OCI-LY1 (cell line): ENCODE measurements around the gene CD276.

Source experiments
- H2AFZ ChIP-seq: fragments of 200-600 bp; sonication (generic), shearing (Covaris generic); 2 replicates; pipeline ENCODE4 v1.6.0; 2014; ENCODE audit warnings: antibody characterized with exemption, mild to moderate bottlenecking, low read length
- H3F3A ChIP-seq: fragments of 200-600 bp; sonication (generic), shearing (Covaris generic); 2 replicates; pipeline ENCODE4 v1.6.0; 2014; ENCODE audit warnings: mild to moderate bottlenecking, antibody characterized with exemption, low read length, moderate library complexity; ENCODE audit not compliant: insufficient read depth
- H3K27ac ChIP-seq: fragments of 200-600 bp; sonication (generic); 2 replicates; pipeline ENCODE4 v1.5.1; 2014; ENCODE audit warnings: low read length, mixed run types, mild to moderate bottlenecking, low read depth; ENCODE audit not compliant: poor library complexity, severe bottlenecking
- H3K27me3 ChIP-seq: fragments of 200-600 bp; sonication (generic); 2 replicates; pipeline ENCODE4 v1.6.0; 2014; ENCODE audit warnings: antibody characterized with exemption, mild to moderate bottlenecking, low read length, moderate library complexity; ENCODE audit not compliant: insufficient read depth
- H3K36me3 ChIP-seq: fragments of 200-600 bp; sonication (generic); 2 replicates; pipeline ENCODE4 v1.6.1; 2014; ENCODE audit warnings: mild to moderate bottlenecking, antibody characterized with exemption, low read length, moderate library complexity, mixed read lengths; ENCODE audit not compliant: insufficient read depth
- H3K4me1 ChIP-seq: fragments of 200-600 bp; sonication (generic); 2 replicates; pipeline ENCODE4 v1.5.1; 2014; ENCODE audit warnings: mild to moderate bottlenecking, low read length, moderate library complexity; ENCODE audit not compliant: insufficient read depth, severe bottlenecking
- H3K4me2 ChIP-seq: fragments of 200-600 bp; sonication (generic), shearing (Covaris generic); 2 replicates; pipeline ENCODE4 v1.6.1; 2014; ENCODE audit warnings: low read length
- H3K4me3 ChIP-seq: fragments of 200-600 bp; sonication (generic); 2 replicates; pipeline ENCODE4 v1.5.1; 2014; ENCODE audit warnings: low read length, low read depth, mild to moderate bottlenecking, mixed read lengths; ENCODE audit not compliant: poor library complexity, severe bottlenecking
- H3K79me2 ChIP-seq: fragments of 200-600 bp; shearing (Covaris generic); 2 replicates; pipeline ENCODE4 v1.6.1; 2016; ENCODE audit warnings: mixed run types, low read length, mixed read lengths; ENCODE audit not compliant: insufficient read depth
- H3K9ac ChIP-seq: fragments of 200-600 bp; sonication (generic), shearing (Covaris generic); 2 replicates; pipeline ENCODE4 v1.6.1; 2014; ENCODE audit warnings: mild to moderate bottlenecking, low read length, mixed read lengths
- H3K9me2 ChIP-seq: fragments of 200-600 bp; sonication (generic), shearing (Covaris generic); 2 replicates; pipeline ENCODE4 v1.6.1; 2014; ENCODE audit warnings: low read depth, mild to moderate bottlenecking, low read length, mixed read lengths
- H3K9me3 ChIP-seq: fragments of 200-600 bp; shearing (Covaris generic); 2 replicates; pipeline ENCODE4 v1.6.1; 2014; ENCODE audit warnings: low read length, mixed read lengths
- H4K20me1 ChIP-seq: fragments of 200-600 bp; sonication (generic), shearing (Covaris generic); 2 replicates; pipeline ENCODE4 v1.6.0; 2016; ENCODE audit warnings: mild to moderate bottlenecking, low read length; ENCODE audit not compliant: insufficient read depth
- EZH2 ChIP-seq: fragments of 200-600 bp; sonication (generic), shearing (Covaris generic); IDR thresholded peaks from 2 replicates; pipeline ENCODE4 v1.8.0; 2017; ENCODE audit warnings: borderline replicate concordance, mixed run types, mild to moderate bottlenecking, antibody characterized with exemption, low read length, moderate library complexity, mixed read lengths
- TF ChIP-seq, protein P1 (sequence below): fragments of 200-600 bp; sonication (generic), shearing (Covaris generic); IDR thresholded peaks from 2 replicates; pipeline ENCODE4 v1.5.1; 2017; ENCODE audit warnings: mild to moderate bottlenecking, antibody characterized with exemption, low read length, moderate library complexity, mixed read lengths

The CD276 gene

DNA sequence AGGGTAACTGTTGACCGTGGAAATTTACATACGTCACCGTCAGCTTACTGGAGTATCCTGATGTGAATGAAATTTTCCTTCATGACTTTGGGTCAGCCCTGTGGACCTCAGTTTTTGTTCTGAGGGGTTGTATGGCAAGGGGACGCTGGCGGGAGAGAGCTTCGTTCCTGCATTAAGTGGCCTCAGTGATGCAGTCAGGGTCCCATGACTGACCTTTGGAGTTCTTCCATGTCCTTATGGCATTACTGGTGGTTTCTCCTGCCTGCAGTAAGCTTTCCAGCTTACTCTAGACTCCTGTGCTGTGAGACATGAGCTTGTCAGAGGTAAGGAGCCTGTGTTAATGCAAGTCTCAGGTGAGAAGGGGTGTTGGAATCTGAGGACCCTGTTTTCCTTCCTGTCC is 1.8 kb downstream of the CD276 start:
- no peaks in the 10 kb centered on the region for H3K9me3 ChIP-seq
- no peaks in the 10 kb centered on the region for H3K4me1 ChIP-seq
- H4K20me1 ChIP-seq, result no peaks in the 10 kb centered on the region
- H3K9me2 ChIP-seq, result no peaks in the 10 kb centered on the region
- H3K27ac ChIP-seq, result no peak overlapping the region
- H3K79me2 ChIP-seq, result no peaks in the 10 kb centered on the region
- H3K36me3 ChIP-seq, result no peaks in the 10 kb centered on the region
- 0 out of 2 replicates have a peak, but pooled peaks cover 6% of the 10 kb centered on the region for H3K27me3 ChIP-seq
- TF ChIP-seq, protein P1, sequence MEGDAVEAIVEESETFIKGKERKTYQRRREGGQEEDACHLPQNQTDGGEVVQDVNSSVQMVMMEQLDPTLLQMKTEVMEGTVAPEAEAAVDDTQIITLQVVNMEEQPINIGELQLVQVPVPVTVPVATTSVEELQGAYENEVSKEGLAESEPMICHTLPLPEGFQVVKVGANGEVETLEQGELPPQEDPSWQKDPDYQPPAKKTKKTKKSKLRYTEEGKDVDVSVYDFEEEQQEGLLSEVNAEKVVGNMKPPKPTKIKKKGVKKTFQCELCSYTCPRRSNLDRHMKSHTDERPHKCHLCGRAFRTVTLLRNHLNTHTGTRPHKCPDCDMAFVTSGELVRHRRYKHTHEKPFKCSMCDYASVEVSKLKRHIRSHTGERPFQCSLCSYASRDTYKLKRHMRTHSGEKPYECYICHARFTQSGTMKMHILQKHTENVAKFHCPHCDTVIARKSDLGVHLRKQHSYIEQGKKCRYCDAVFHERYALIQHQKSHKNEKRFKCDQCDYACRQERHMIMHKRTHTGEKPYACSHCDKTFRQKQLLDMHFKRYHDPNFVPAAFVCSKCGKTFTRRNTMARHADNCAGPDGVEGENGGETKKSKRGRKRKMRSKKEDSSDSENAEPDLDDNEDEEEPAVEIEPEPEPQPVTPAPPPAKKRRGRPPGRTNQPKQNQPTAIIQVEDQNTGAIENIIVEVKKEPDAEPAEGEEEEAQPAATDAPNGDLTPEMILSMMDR, result no peak
- no peak for TF ChIP-seq EZH2
- H3K9ac ChIP-seq, result no peak overlapping the region
- H3K4me2 ChIP-seq, result no peak overlapping the region
- no peaks in the 10 kb centered on the region for H3F3A ChIP-seq
- no peak overlapping the region for H2AFZ ChIP-seq
- H3K4me3 ChIP-seq, result no peak overlapping the region

DNA sequence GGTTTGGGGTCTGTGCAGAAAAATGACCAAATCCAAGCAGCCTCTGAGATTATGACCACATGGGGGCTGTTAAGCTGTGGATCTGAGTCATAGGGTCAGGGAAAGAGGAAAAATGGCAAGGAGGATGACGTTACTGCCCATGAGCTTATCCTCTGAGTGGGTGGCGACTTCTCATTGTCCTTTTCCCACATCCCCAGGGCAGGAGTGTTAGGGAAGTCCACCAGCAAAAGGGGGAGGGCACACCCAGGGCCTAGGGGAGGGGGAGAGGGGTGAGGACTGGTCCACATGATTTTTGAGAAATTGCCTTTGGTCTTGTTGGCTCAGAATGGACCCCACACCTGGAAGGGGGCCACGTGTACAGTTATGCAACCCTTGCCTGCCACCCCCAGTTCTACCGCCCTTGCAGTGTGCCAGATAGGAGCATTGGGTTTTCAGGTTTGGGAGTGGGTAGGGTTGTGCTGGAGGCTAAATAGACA is 2.6 kb downstream of the CD276 start:
- H3K79me2 ChIP-seq, result no peaks in the 10 kb centered on the region
- H3K9ac ChIP-seq, result no peak overlapping the region
- H4K20me1 ChIP-seq, result no peaks in the 10 kb centered on the region
- H2AFZ ChIP-seq, result no peak overlapping the region
- no peak overlapping the region for H3K27ac ChIP-seq
- no peaks in the 10 kb centered on the region for H3K9me2 ChIP-seq
- H3K4me1 ChIP-seq, result no peaks in the 10 kb centered on the region
- no peak overlapping the region for H3K4me2 ChIP-seq
- no peaks in the 10 kb centered on the region for H3F3A ChIP-seq
- H3K36me3 ChIP-seq, result no peaks in the 10 kb centered on the region
- no peak overlapping the region for H3K4me3 ChIP-seq
- no peaks in the 10 kb centered on the region for H3K9me3 ChIP-seq
- H3K27me3 ChIP-seq, result 0 out of 2 replicates have a peak, but pooled peaks cover 6% of the 10 kb centered on the region
- TF ChIP-seq, protein P1, result no peak
- no peak for TF ChIP-seq EZH2

DNA sequence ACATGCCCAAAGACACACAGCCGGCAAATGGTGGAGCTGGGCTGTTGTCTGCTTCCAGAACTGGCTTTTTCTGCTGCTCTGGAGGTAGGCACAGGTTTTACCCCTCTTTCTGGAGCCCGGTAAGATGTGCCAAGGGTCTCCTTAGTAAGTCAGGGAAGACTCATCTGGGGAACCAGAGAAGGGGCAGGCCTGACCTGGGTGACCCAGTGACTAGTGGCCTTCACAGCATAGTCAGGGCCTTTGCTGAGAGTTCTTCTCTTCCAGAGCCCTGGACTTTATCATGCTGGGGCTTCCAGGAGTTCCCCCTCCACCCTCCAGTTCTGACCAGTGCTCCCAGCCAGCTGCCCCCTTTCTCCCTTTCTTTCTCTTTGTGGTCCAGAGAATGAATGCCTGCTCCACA is 3.2 kb downstream of the CD276 start:
- H2AFZ ChIP-seq, result no peak overlapping the region
- no peaks in the 10 kb centered on the region for H3F3A ChIP-seq
- no peak overlapping the region for H3K4me3 ChIP-seq
- no peaks in the 10 kb centered on the region for H3K79me2 ChIP-seq
- TF ChIP-seq EZH2, result no peak
- TF ChIP-seq, protein P1, result no peak
- no peak overlapping the region for H3K27ac ChIP-seq
- H4K20me1 ChIP-seq, result no peaks in the 10 kb centered on the region
- no peaks in the 10 kb centered on the region for H3K36me3 ChIP-seq
- H3K4me1 ChIP-seq, result no peaks in the 10 kb centered on the region
- no peak overlapping the region for H3K4me2 ChIP-seq
- no peaks in the 10 kb centered on the region for H3K9me2 ChIP-seq
- 0 out of 2 replicates have a peak, but pooled peaks cover 6% of the 10 kb centered on the region for H3K27me3 ChIP-seq
- H3K9me3 ChIP-seq, result no peaks in the 10 kb centered on the region
- H3K9ac ChIP-seq, result no peak overlapping the region
